Fibroblast of lung (primary cell): ENCODE measurements around the gene PCSK2. TPM values are rescaled to one million over a fixed set of nuclear protein-coding genes. Genes with fewer than 3 reads are reported as not detected.

ENCODE experiments used
- DNase-seq, 2 donors: peaks; one replicate each; pipeline versions ENCODE4 v3.0.0 to v3.0.0-alpha.2; 2010; ENCODE audit warnings: low read depth in 2 of 2
- H2AFZ ChIP-seq: 2 replicates; pipeline ENCODE4 v1.5.1; 2012; ENCODE audit warnings: low read length, control low read depth, inconsistent platforms
- H3K27ac ChIP-seq: 2 replicates; pipeline ENCODE4 v1.5.1; 2011; ENCODE audit warnings: low read length, control low read depth; ENCODE audit not compliant: insufficient read depth
- H3K27me3 ChIP-seq: 2 replicates; pipeline ENCODE4 v1.5.1; 2011; ENCODE audit warnings: mild to moderate bottlenecking, low read length; ENCODE audit not compliant: control insufficient read depth, insufficient read depth
- H3K36me3 ChIP-seq: 2 replicates; pipeline ENCODE4 v1.5.1; 2011; ENCODE audit warnings: low read length; ENCODE audit not compliant: control insufficient read depth, insufficient read depth
- H3K4me1 ChIP-seq: 2 replicates; pipeline ENCODE4 v1.5.1; 2011; ENCODE audit warnings: low read length; ENCODE audit not compliant: control insufficient read depth, insufficient read depth; ENCODE audit errors: extremely low read depth
- H3K4me2 ChIP-seq: 2 replicates; pipeline ENCODE4 v1.5.1; 2011; ENCODE audit warnings: low read length, control low read depth; ENCODE audit not compliant: insufficient read depth; ENCODE audit errors: extremely low read depth
- H3K4me3 ChIP-seq, 4 experiments: fragments of 200-600 bp in 1 of 4; sonication (generic) in 1 of 4; replicated peaks in 1 of 4; 2 replicates each; pipeline ENCODE4 v1.5.1; 2011 to 2016; ENCODE audit warnings: low read length in 4 of 4, low read depth in 3 of 4, mild to moderate bottlenecking in 3 of 4, control low read depth in 2 of 4, inconsistent platforms in 1 of 4, mixed read lengths in 1 of 4; ENCODE audit not compliant: insufficient read depth in 1 of 4; ENCODE audit errors: control extremely low read depth in 1 of 4
- H3K79me2 ChIP-seq: 2 replicates; pipeline ENCODE4 v1.5.1; 2012; ENCODE audit warnings: mild to moderate bottlenecking, low read length, inconsistent platforms; ENCODE audit not compliant: control insufficient read depth, insufficient read depth
- H3K9ac ChIP-seq: 2 replicates; pipeline ENCODE4 v1.5.1; 2011; ENCODE audit warnings: mild to moderate bottlenecking, low read length, control low read depth; ENCODE audit not compliant: insufficient read depth
- H3K9me3 ChIP-seq: 2 replicates; pipeline ENCODE4 v1.5.1; 2012; ENCODE audit warnings: low read depth, low read length; ENCODE audit not compliant: control insufficient read depth, insufficient read depth
- H4K20me1 ChIP-seq: 2 replicates; pipeline ENCODE4 v1.5.1; 2011; ENCODE audit warnings: low read length; ENCODE audit not compliant: control insufficient read depth, insufficient read depth; ENCODE audit errors: extremely low read depth
- EZH2 ChIP-seq: IDR thresholded peaks from 2 replicates; pipeline ENCODE4 v1.5.1; 2012; ENCODE audit warnings: low read length, control low read depth, mild to moderate bottlenecking; ENCODE audit errors: missing control alignments
- polyA plus RNA-seq, 2 donors: library from polyadenylated mRNA; depleted of rRNA in 1 of 2; stranded (reverse) in 1 of 2; unstranded in 1 of 2; fragments of >200 nt; gene quantifications; 2 replicates each; pipeline ENCODE4 v1.2.1, GENCODE V29; 2011 to 2012; ENCODE audit warnings: missing spikeins in 1 of 2
- total RNA-seq: library from RNA; depleted of rRNA; stranded (reverse); fragments of >200 nt; gene quantifications from 2 replicates; pipeline ENCODE4 v1.2.1, GENCODE V29; 2014
- TF ChIP-seq, protein P1 (sequence below), 2 donors: IDR thresholded peaks in 1 of 2; conservative IDR thresholded peaks in 1 of 2; 1 replicate in 1 of 2; 2 replicates in 1 of 2; pipeline ENCODE4 v1.5.1; 2011 to 2012; ENCODE audit warnings: low read length in 2 of 2, control low read depth in 1 of 2, inconsistent platforms in 1 of 2, low read depth in 1 of 2, mild to moderate bottlenecking in 1 of 2

PCSK2 gene
- total and polyA plus RNA-seq, 2 donors (not counting 1 experiment from before 2014, with no cell fraction given), result under 0.01 to 1.2 TPM

- Histone ChIP-seq H3K4me1 (no peaks in the 10 kb centered on the region), H3K79me2 (no peaks in the 10 kb centered on the region), H3K27me3 (peaks cover 10% of the 10 kb centered on the region), H3K36me3 (no peaks in the 10 kb centered on the region), H4K20me1 (no peaks in the 10 kb centered on the region), H3K9ac (no peak overlapping the region), H2AFZ (no peak overlapping the region), H3K4me3 (no peak overlapping the region), H3K9me3 (no peaks in the 10 kb centered on the region), H3K27ac (no peak overlapping the region), H3K4me2 (no peak overlapping the region)
- no peak for DNase-seq
- no peak for TF ChIP-seq EZH2
- TF ChIP-seq, protein P1, sequence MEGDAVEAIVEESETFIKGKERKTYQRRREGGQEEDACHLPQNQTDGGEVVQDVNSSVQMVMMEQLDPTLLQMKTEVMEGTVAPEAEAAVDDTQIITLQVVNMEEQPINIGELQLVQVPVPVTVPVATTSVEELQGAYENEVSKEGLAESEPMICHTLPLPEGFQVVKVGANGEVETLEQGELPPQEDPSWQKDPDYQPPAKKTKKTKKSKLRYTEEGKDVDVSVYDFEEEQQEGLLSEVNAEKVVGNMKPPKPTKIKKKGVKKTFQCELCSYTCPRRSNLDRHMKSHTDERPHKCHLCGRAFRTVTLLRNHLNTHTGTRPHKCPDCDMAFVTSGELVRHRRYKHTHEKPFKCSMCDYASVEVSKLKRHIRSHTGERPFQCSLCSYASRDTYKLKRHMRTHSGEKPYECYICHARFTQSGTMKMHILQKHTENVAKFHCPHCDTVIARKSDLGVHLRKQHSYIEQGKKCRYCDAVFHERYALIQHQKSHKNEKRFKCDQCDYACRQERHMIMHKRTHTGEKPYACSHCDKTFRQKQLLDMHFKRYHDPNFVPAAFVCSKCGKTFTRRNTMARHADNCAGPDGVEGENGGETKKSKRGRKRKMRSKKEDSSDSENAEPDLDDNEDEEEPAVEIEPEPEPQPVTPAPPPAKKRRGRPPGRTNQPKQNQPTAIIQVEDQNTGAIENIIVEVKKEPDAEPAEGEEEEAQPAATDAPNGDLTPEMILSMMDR (conservative IDR thresholded peaks at IDR 0.05 in 1 of 2, IDR thresholded peaks at IDR 0.05 in 1 of 2; ENCODE audit: low read depth in 1 of 2, low read length in 2 of 2), result no peak
Measured at GRCh38 chr20:17485017-17485416, 258.2 kb downstream of the PCSK2 start.

DNA sequence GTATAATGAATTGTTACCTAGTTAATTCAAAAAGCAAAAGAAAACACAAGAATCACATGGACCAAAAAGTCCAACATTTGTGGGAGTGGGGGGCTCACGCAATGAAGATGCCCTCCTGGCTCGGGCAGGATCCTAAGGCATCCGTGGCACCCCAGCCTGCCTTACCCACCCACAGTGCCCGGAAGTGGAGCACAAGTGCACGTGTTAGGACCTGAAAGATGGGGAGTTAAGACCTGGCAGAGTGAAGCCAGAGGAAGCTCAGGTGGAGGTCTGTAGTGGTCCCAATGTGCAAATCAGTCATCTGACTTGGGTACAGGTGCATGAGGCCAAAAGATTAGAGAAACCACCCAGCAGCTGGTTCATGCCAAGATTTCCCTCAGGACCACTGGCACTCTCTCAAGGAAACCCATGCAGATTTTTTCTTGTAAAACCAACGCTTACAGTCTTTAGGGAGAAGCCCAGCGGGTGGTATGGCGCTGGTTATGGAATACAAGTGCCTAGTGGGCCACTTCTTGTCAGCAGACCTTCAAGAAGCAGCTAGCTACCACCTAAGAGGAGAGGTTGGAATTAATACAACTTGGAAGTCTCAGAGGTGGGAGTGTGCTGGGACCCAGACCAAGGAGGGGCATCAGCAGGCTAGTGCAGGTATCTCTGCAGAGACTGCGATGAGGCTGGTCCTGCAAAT is 262.2 kb downstream of the PCSK2 start:
- Histone ChIP-seq H3K27ac (no peak overlapping the region), H3K27me3 (peaks cover 3% of the 10 kb centered on the region), H3K4me1 (no peaks in the 10 kb centered on the region), H3K9ac (no peak overlapping the region), H3K36me3 (no peaks in the 10 kb centered on the region), H3K79me2 (no peaks in the 10 kb centered on the region), H3K9me3 (no peaks in the 10 kb centered on the region), H3K4me2 (no peak overlapping the region), H3K4me3 (no peak overlapping the region), H4K20me1 (no peaks in the 10 kb centered on the region), H2AFZ (no peak overlapping the region)
- DNase-seq, result no peak
- TF ChIP-seq, protein P1 (conservative IDR thresholded peaks at IDR 0.05 in 1 of 2, IDR thresholded peaks at IDR 0.05 in 1 of 2; ENCODE audit: low read depth in 1 of 2, low read length in 2 of 2), result no peak
- TF ChIP-seq EZH2, result no peak

GRCh38 chr20:17490501-17490900 is 263.7 kb downstream of the PCSK2 start:
- no peak overlapping the region for H3K9ac ChIP-seq
- TF ChIP-seq EZH2, result no peak
- TF ChIP-seq, protein P1 (conservative IDR thresholded peaks at IDR 0.05 in 1 of 2, IDR thresholded peaks at IDR 0.05 in 1 of 2; ENCODE audit: low read depth in 1 of 2, low read length in 2 of 2), result no peak
- H2AFZ ChIP-seq, result no peak overlapping the region
- no peaks in the 10 kb centered on the region for H3K4me1 ChIP-seq
- no peak overlapping the region for H3K4me2 ChIP-seq
- H3K9me3 ChIP-seq, result no peaks in the 10 kb centered on the region
- no peaks in the 10 kb centered on the region for H4K20me1 ChIP-seq
- DNase-seq, result no peak
- H3K27ac ChIP-seq, result no peak overlapping the region
- no peaks in the 10 kb centered on the region for H3K79me2 ChIP-seq
- no peak overlapping the region for H3K4me3 ChIP-seq
- H3K27me3 ChIP-seq, result peaks cover 3% of the 10 kb centered on the region
- no peaks in the 10 kb centered on the region for H3K36me3 ChIP-seq
